SU-DHL-6 (cell line): ENCODE measurements around the gene SLC9B2.

ENCODE experiments used
- H2AFZ ChIP-seq: fragments of 200-600 bp; sonication (generic); 2 replicates; pipeline ENCODE4 v1.6.1; 2014; ENCODE audit warnings: low read depth, mild to moderate bottlenecking, moderate library complexity, mixed read lengths, antibody characterized with exemption, low read length; ENCODE audit not compliant: severe bottlenecking
- H3F3A ChIP-seq: fragments of 200-600 bp; shearing (Covaris generic); 2 replicates; pipeline ENCODE4 v1.6.0; 2016; ENCODE audit warnings: antibody characterized with exemption, mild to moderate bottlenecking; ENCODE audit not compliant: insufficient read depth
- H3K27ac ChIP-seq: fragments of 200-600 bp; sonication (generic); 2 replicates; pipeline ENCODE4 v1.5.1; 2016; ENCODE audit warnings: low read depth, mild to moderate bottlenecking, low read length, moderate library complexity, mixed read lengths
- H3K27me3 ChIP-seq: fragments of 200-600 bp; sonication (generic), shearing (Covaris generic); 2 replicates; pipeline ENCODE4 v1.6.0; 2014; ENCODE audit warnings: mild to moderate bottlenecking, low read length
- H3K36me3 ChIP-seq: fragments of 200-600 bp; sonication (generic); 2 replicates; pipeline ENCODE4 v1.6.1; 2014; ENCODE audit warnings: mild to moderate bottlenecking, low read length, mixed read lengths
- H3K4me2 ChIP-seq: fragments of 300-600, 200-600 bp; shearing (Covaris generic), sonication (generic); 2 replicates; pipeline ENCODE4 v1.6.0; 2014; ENCODE audit warnings: low read length, low read depth, mild to moderate bottlenecking; ENCODE audit not compliant: poor library complexity, severe bottlenecking
- H3K4me3 ChIP-seq: fragments of 200-600 bp; sonication (generic); 2 replicates; pipeline ENCODE4 v1.5.1; 2014; ENCODE audit warnings: antibody characterized with exemption, low read length, mild to moderate bottlenecking, mixed read lengths; ENCODE audit not compliant: insufficient read depth, poor library complexity, severe bottlenecking
- H3K79me2 ChIP-seq: fragments of 200-600 bp; sonication (generic); 2 replicates; pipeline ENCODE4 v1.6.1; 2014; ENCODE audit warnings: mild to moderate bottlenecking, low read length, moderate library complexity; ENCODE audit not compliant: insufficient read depth
- H3K9ac ChIP-seq: fragments of 200-600 bp; sonication (generic); 2 replicates; pipeline ENCODE4 v1.7.0; 2014; ENCODE audit warnings: mild to moderate bottlenecking, low read length
- H3K9me2 ChIP-seq: fragments of 200-600 bp; sonication (generic); replicated peaks from 2 replicates; pipeline ENCODE4 v1.6.1; 2014; ENCODE audit warnings: low read length; ENCODE audit not compliant: insufficient read depth
- H3K9me3 ChIP-seq: fragments of 200-600 bp; sonication (generic); 2 replicates; pipeline ENCODE4 v1.6.1; 2014; ENCODE audit warnings: low read length, mixed read lengths; ENCODE audit not compliant: insufficient read depth
- H4K20me1 ChIP-seq: fragments of 200-600 bp; sonication (generic); 2 replicates; pipeline ENCODE4 v1.6.1; 2014; ENCODE audit warnings: low read depth, mild to moderate bottlenecking, antibody characterized with exemption, low read length, moderate library complexity, mixed read lengths
- EZH2phosphoT487 ChIP-seq: fragments of 200-600 bp; sonication (generic), shearing (Covaris generic); conservative IDR thresholded peaks from 2 replicates; pipeline ENCODE4 v1.6.1; 2018; ENCODE audit warnings: mild to moderate bottlenecking, antibody characterized with exemption, low read length, moderate library complexity, mixed read lengths
- TF ChIP-seq, protein P1 (sequence below): fragments of 200-600 bp; sonication (generic); IDR thresholded peaks from one replicate; pipeline ENCODE4 v1.5.1; 2017; ENCODE audit warnings: antibody characterized with exemption, mild to moderate bottlenecking, low read length, moderate library complexity; ENCODE audit not compliant: insufficient read depth, poor library complexity, severe bottlenecking

SLC9B2 gene

DNA sequence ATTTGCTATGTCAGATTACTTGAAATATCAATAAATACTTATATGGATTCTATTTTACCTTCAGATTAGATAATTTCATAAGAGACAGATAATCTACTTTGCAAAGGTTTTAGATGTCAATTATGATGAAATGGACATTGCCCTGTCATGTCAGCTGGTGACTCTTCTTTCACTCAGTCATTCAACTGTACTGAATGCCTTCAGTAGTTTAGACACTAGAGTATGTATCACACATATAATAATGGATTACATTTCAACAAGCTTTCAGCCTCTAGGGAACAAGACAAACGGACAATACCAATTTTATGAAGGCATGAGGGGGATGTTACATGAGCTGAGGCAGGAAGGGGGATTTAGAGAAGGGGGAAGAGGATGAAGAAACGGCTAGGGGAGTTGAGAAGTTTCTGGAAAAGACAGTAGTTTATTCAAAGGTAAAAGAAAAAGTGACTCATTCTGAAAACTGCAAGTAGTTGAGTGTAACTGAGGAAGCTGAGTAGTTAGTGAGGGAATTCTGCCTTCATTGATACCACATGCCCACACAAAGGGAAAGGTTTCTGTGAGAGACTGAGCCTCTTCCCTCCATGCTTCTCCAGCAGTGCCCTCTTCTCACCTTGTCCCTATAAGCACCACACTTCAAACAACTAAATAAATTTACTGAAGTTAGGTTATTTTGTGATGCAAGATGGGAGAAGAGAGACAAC is 25.7 kb downstream of the SLC9B2 start:
- H3K27ac ChIP-seq, result no peak overlapping the region
- no peaks in the 10 kb centered on the region for H3F3A ChIP-seq
- H3K9ac ChIP-seq, result no peak overlapping the region
- no peaks in the 10 kb centered on the region for H3K36me3 ChIP-seq
- no peaks in the 10 kb centered on the region for H3K79me2 ChIP-seq
- H3K4me3 ChIP-seq, result no peak overlapping the region
- H3K9me3 ChIP-seq, result no peaks in the 10 kb centered on the region
- no peak overlapping the region for H3K4me2 ChIP-seq
- no peaks in the 10 kb centered on the region for H4K20me1 ChIP-seq
- H3K9me2 ChIP-seq, result no peaks in the 10 kb centered on the region
- TF ChIP-seq EZH2phosphoT487, result no peak
- H2AFZ ChIP-seq, result no peak overlapping the region
- H3K27me3 ChIP-seq, result no peaks in the 10 kb centered on the region

DNA sequence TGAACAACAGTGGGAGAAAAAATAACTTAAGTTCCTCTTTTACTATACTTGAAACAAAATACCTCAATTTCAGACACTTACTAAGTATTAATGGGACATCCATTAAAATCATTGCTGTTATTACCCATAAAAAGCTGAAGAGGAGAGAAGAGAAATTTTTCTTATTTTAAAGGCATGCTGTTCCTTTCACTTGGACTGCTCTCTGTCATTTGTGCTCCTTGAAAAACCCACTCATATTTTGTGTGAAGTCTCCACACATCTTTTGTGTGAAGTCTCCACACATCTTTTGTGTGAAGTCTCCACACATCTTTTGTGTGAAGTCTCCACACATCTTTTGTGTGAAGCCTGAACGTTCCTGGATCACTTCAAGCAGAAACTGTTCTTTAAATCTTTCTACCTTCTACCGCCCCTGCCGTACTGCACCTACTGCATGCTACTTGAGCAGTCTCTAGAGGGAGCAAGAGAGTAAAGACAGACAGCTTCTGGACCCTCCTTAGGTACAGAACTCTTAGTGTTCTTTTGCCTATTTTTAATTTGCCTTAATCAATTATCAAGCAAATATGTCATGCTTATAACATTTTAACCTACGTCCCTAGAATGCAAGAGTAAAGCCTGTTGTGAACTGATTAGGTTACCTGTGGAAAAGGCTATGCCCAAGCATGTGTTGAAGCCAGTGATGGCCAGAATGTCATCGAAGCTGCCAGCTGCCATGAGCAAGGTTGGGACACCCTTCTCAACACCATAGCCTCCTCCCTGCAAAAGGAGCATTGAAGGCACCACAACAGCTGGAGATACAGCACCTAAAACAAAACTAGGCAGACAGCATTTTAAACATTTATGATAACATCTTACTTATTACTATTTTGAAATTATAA is 29.9 kb downstream of the SLC9B2 start:
- H3K27me3 ChIP-seq, result no peaks in the 10 kb centered on the region
- H3K79me2 ChIP-seq, result no peaks in the 10 kb centered on the region
- H4K20me1 ChIP-seq, result no peaks in the 10 kb centered on the region
- H2AFZ ChIP-seq, result peak overlapping the region; percentile 66
- no peaks in the 10 kb centered on the region for H3K36me3 ChIP-seq
- H3K9me2 ChIP-seq, result no peaks in the 10 kb centered on the region
- no peaks in the 10 kb centered on the region for H3K9me3 ChIP-seq
- H3F3A ChIP-seq, result no peaks in the 10 kb centered on the region
- H3K4me3 ChIP-seq, result no peak overlapping the region
- H3K9ac ChIP-seq, result no peak overlapping the region
- peak overlapping the region; percentile 18 for H3K4me2 ChIP-seq
- no peak overlapping the region for H3K27ac ChIP-seq
- TF ChIP-seq, protein P1, sequence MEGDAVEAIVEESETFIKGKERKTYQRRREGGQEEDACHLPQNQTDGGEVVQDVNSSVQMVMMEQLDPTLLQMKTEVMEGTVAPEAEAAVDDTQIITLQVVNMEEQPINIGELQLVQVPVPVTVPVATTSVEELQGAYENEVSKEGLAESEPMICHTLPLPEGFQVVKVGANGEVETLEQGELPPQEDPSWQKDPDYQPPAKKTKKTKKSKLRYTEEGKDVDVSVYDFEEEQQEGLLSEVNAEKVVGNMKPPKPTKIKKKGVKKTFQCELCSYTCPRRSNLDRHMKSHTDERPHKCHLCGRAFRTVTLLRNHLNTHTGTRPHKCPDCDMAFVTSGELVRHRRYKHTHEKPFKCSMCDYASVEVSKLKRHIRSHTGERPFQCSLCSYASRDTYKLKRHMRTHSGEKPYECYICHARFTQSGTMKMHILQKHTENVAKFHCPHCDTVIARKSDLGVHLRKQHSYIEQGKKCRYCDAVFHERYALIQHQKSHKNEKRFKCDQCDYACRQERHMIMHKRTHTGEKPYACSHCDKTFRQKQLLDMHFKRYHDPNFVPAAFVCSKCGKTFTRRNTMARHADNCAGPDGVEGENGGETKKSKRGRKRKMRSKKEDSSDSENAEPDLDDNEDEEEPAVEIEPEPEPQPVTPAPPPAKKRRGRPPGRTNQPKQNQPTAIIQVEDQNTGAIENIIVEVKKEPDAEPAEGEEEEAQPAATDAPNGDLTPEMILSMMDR, result peak; percentile 42
- TF ChIP-seq EZH2phosphoT487, result no peak

DNA sequence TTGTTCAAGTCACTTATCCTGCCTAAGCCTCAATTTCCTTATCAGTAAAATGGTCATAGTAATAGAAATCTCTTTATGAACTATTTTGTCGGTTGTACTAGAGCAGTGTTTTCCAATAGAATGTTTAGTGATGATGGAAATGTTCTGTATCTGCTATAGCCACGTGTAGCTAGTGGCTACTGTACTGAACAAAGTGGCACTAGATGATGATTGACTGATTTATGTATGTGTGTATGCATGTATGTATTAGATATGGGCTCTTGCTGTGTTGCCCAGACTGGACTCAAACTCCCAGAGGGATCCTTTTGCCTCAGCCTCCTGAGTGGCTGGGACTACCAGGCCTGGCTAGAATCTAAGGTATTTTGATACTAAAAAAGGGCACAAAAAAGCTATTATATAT is 32.4 kb downstream of the SLC9B2 start:
- no peaks in the 10 kb centered on the region for H3K79me2 ChIP-seq
- H3K27me3 ChIP-seq, result no peaks in the 10 kb centered on the region
- no peaks in the 10 kb centered on the region for H3F3A ChIP-seq
- no peak overlapping the region for H3K4me3 ChIP-seq
- H3K9me2 ChIP-seq, result no peaks in the 10 kb centered on the region
- H3K4me2 ChIP-seq, result no peak overlapping the region
- no peaks in the 10 kb centered on the region for H3K9me3 ChIP-seq
- H3K36me3 ChIP-seq, result no peaks in the 10 kb centered on the region
- H2AFZ ChIP-seq, result no peak overlapping the region
- no peaks in the 10 kb centered on the region for H4K20me1 ChIP-seq
- no peak overlapping the region for H3K27ac ChIP-seq
- H3K9ac ChIP-seq, result no peak overlapping the region
- TF ChIP-seq EZH2phosphoT487, result no peak
- TF ChIP-seq, protein P1, result no peak

DNA sequence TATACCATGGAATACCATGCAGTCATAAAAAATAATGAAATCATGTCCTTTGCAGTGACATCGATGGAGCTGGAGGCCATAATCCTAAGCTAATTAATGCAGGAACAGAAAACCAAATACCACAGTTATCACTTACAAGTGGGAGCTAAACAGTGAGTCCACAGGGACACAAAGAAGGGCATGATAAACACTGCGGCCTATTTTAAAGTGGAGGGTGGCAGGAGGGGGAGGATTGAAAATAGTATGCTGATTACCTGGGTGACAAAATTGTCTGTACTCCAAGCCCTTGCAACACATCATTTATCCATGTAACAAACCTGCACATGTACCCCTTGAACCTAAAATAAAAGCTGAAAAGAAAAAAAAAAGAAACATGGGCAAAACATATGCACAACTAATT is 40.4 kb downstream of the SLC9B2 start:
- Histone ChIP-seq H3F3A (no peaks in the 10 kb centered on the region), H3K4me2 (no peak overlapping the region), H2AFZ (no peak overlapping the region), H3K9me2 (no peaks in the 10 kb centered on the region), H3K27ac (no peak overlapping the region), H3K79me2 (no peaks in the 10 kb centered on the region), H3K9me3 (no peaks in the 10 kb centered on the region), H3K4me3 (no peak overlapping the region), H3K36me3 (no peaks in the 10 kb centered on the region), H3K9ac (no peak overlapping the region), H3K27me3 (no peaks in the 10 kb centered on the region), H4K20me1 (no peaks in the 10 kb centered on the region)
- TF ChIP-seq EZH2phosphoT487, result no peak
- TF ChIP-seq, protein P1, result no peak
